PC-3 (cell line): Measurements from ENCODE around the gene PRKG2.

Experiments used
- CTCF ChIP-seq: fragments of 300-600 bp; sonication (generic); conservative IDR thresholded peaks from 2 replicates; pipeline ENCODE4 v1.5.1; 2017; ENCODE audit warnings: antibody characterized with exemption, low read depth, mild to moderate bottlenecking, low read length
- EZH2 ChIP-seq: fragments of 300-600 bp; sonication (generic); IDR thresholded peaks from one replicate; pipeline ENCODE4 v1.6.1; 2017; ENCODE audit warnings: antibody characterized with exemption, mild to moderate bottlenecking, low read length; ENCODE audit not compliant: unreplicated experiment
- EZH2phosphoT487 ChIP-seq: fragments of 300-600 bp; sonication (generic); IDR thresholded peaks from 2 replicates; pipeline ENCODE4 v1.6.1; 2018; ENCODE audit warnings: mild to moderate bottlenecking, antibody characterized with exemption, low read length, borderline replicate concordance

DNA sequence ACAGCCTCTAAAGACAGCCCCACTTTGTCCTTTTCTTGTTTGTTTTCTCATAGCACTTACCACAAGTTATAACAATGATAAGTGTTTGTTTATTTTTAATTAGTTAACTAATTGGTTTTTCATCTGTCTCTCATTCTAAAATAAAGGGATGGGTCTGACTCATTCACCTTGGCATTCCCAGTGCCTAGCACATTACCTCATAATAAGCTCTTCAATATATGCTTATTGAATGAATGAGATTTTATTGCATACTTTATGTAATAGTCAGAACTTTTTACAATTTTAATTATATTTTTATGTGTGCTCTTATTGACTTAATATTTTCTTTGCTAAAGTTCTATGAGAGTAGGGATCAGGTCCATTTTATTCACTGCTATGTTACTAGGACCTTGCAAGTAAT is 22.8 kb upstream of the PRKG2 start:
- TF ChIP-seq CTCF (no peak), EZH2phosphoT487 (no peak), EZH2 (no peak)
